ENCODE measurements around the gene SHROOM3.

DNA sequence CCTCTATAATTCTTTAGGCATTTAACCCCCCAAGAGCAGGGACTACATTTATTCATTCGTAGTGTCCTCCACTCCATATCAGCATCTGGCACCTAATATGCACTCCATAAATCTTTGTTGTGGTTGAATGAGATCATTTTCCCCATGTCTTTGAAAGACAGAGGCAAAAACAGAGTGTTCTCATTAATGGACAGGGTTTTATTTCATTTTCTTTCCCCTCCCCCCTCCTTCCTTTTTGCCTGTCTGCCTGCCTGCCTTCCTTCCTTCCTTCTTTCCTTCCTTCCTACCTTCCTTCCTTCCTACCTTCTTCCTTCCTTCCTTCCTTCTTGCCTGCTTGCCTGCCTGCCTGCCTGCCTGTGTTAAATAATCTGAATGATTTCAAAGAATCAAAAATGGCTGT, 83.2 kb downstream of the SHROOM3 start:
- TF ChIP-seq POLR2A (IDR thresholded peaks at IDR 0.05), result no peak
- TF ChIP-seq, protein P1, sequence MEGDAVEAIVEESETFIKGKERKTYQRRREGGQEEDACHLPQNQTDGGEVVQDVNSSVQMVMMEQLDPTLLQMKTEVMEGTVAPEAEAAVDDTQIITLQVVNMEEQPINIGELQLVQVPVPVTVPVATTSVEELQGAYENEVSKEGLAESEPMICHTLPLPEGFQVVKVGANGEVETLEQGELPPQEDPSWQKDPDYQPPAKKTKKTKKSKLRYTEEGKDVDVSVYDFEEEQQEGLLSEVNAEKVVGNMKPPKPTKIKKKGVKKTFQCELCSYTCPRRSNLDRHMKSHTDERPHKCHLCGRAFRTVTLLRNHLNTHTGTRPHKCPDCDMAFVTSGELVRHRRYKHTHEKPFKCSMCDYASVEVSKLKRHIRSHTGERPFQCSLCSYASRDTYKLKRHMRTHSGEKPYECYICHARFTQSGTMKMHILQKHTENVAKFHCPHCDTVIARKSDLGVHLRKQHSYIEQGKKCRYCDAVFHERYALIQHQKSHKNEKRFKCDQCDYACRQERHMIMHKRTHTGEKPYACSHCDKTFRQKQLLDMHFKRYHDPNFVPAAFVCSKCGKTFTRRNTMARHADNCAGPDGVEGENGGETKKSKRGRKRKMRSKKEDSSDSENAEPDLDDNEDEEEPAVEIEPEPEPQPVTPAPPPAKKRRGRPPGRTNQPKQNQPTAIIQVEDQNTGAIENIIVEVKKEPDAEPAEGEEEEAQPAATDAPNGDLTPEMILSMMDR (IDR thresholded peaks at IDR 0.05), result no peak
- no peak for TF ChIP-seq EP300 (IDR thresholded peaks at IDR 0.05)
- no peak for TF ChIP-seq POLR2AphosphoS5 (IDR thresholded peaks at IDR 0.05)
